SK-N-SH treated with all-trans-retinoic acid at 6 μM for 48 hours (cell line): ENCODE data around the gene MACC1.

ENCODE experiments used
- ARNTL ChIP-seq: fragments of 450-650 bp; formaldehyde crosslinking; IDR thresholded peaks from 2 replicates; pipeline ENCODE4 v1.5.0; 2020; ENCODE audit warnings: low read depth, mild to moderate bottlenecking, moderate library complexity, borderline replicate concordance
- OSR1 ChIP-seq: fragments of 250-450 bp; sonication (Bioruptor Pico); IDR thresholded peaks from 2 replicates; pipeline ENCODE4 v1.8.0; 2022; ENCODE audit warnings: moderate library complexity, mild to moderate bottlenecking, inconsistent platforms
- PATZ1 ChIP-seq: fragments of 250-450 bp; sonication (Bioruptor Pico); IDR thresholded peaks from 2 replicates; pipeline ENCODE4 v1.8.0; 2020; ENCODE audit warnings: mild to moderate bottlenecking, moderate library complexity, borderline replicate concordance
- PPARA ChIP-seq: fragments of 250-450 bp; sonication (Bioruptor Pico); IDR thresholded peaks from 2 replicates; pipeline ENCODE4 v1.5.0; 2020; ENCODE audit warnings: mild to moderate bottlenecking, borderline replicate concordance
- TCF4 ChIP-seq: fragments of 250-450 bp; sonication (Bioruptor Pico); IDR thresholded peaks from 2 replicates; pipeline ENCODE4 v1.8.0; 2021; ENCODE audit warnings: mild to moderate bottlenecking, moderate library complexity, borderline replicate concordance
- TOX ChIP-seq: fragments of 250-450 bp; sonication (Bioruptor Pico); IDR thresholded peaks from 2 replicates; pipeline ENCODE4 v1.8.0; 2021; ENCODE audit warnings: mild to moderate bottlenecking, moderate library complexity, borderline replicate concordance
- ZC3H10 ChIP-seq: fragments of 250-450 bp; sonication (Bioruptor Pico); IDR thresholded peaks from 2 replicates; pipeline ENCODE4 v1.5.1; 2021; ENCODE audit warnings: mild to moderate bottlenecking, moderate library complexity
- ZNF70 ChIP-seq: fragments of 450-650 bp; formaldehyde crosslinking; IDR thresholded peaks from 2 replicates; pipeline ENCODE4 v1.5.0; 2020; ENCODE audit warnings: mild to moderate bottlenecking, moderate library complexity
- ZNF8 ChIP-seq: fragments of 450-650 bp; formaldehyde crosslinking; IDR thresholded peaks from 2 replicates; pipeline ENCODE4 v1.5.0; 2020; ENCODE audit warnings: mild to moderate bottlenecking, moderate library complexity

- TF ChIP-seq TCF4 (CRISPR knock-in tag) (no peak), PPARA (CRISPR knock-in tag) (no peak), ZC3H10 (CRISPR knock-in tag) (no peak), ZNF70 (CRISPR knock-in tag) (no peak), ZNF8 (CRISPR knock-in tag) (no peak), PATZ1 (CRISPR knock-in tag) (no peak), ARNTL (no peak), TOX (CRISPR knock-in tag) (no peak), OSR1 (no peak)
These were observed 80.5 kb downstream of the MACC1 start for GRCh38 chr7:20136647-20137046.
